IPS DF 6.9 (cell line): ENCODE measurements around the gene HOMER1.

Experiments
- DNase-seq: peaks from one replicate; pipeline ENCODE4 v3.0.0-alpha.2; 2013; ENCODE audit warnings: low read depth, low spot score
- H3K27ac ChIP-seq: one replicate; pipeline ENCODE4 v1.5.1; 2013; ENCODE audit warnings: low read length, control low read depth
- H3K27me3 ChIP-seq: 2 replicates; pipeline ENCODE4 v1.6.1; 2013; ENCODE audit warnings: mild to moderate bottlenecking, low read length; ENCODE audit not compliant: control insufficient read depth, insufficient read depth
- H3K36me3 ChIP-seq: 2 replicates; pipeline ENCODE4 v1.6.1; 2013; ENCODE audit warnings: low read length; ENCODE audit not compliant: control insufficient read depth, insufficient read depth
- H3K4me1 ChIP-seq: 2 replicates; pipeline ENCODE4 v1.6.1; 2013; ENCODE audit warnings: low read length; ENCODE audit not compliant: control insufficient read depth, insufficient read depth
- H3K4me3 ChIP-seq: 2 replicates; pipeline ENCODE4 v1.5.1; 2013; ENCODE audit warnings: mild to moderate bottlenecking, low read length
- H3K9me3 ChIP-seq: 2 replicates; pipeline ENCODE4 v1.6.1; 2013; ENCODE audit warnings: low read length, inconsistent platforms; ENCODE audit not compliant: control insufficient read depth, insufficient read depth
- WGBS: extraction: QIAGEN DNeasy Blood & Tissue Kit; methylation state at CpG from one replicate; pipeline ENCODE4 v1.1.7; 2013; ENCODE audit warnings: mixed read lengths, missing lambda C conversion rate; ENCODE audit not compliant: insufficient read length, insufficient coverage; 5-methylcytosine and 5-hydroxymethylcytosine counted together

The HOMER1 gene

GRCh38 chr5:79420248-79420647, 93.7 kb downstream of the HOMER1 start:
- no peaks in the 10 kb centered on the region for H3K27me3 ChIP-seq
- WGBS: no CpG with 5 or more reads among the region's 3 CpGs
- no peaks in the 10 kb centered on the region for H3K4me1 ChIP-seq
- DNase-seq: no peak
- no peaks in the 10 kb centered on the region for H3K9me3 ChIP-seq
- no peak overlapping the region for H3K4me3 ChIP-seq
- no peaks in the 10 kb centered on the region for H3K36me3 ChIP-seq
- H3K27ac ChIP-seq: no peak overlapping the region

DNA sequence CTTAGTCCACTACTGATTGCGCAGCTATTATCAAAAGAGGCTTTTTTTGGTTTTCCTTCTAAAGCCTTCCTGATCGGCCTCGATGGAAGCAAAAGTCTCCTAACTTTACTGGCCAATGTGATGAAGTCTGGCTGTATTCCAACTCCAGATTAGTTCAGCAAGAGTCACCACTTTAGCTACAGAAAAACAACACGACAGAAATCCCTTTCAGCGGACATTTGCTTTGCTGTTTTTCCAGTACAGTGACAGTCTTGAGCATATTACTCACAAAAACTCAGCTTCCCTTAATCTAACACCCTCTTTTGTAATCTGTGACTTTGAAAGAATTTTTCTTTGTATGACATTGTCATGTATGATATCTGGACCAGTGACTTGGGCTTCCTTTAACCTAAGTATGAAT, 95.7 kb downstream of the HOMER1 start:
- DNase-seq: no peak
- Histone ChIP-seq H3K27me3 (no peaks in the 10 kb centered on the region), H3K36me3 (no peaks in the 10 kb centered on the region), H3K4me3 (no peak overlapping the region), H3K9me3 (no peaks in the 10 kb centered on the region), H3K27ac (no peak overlapping the region), H3K4me1 (no peaks in the 10 kb centered on the region)
- WGBS: no CpG with 5 or more reads among the region's 5 CpGs

DNA sequence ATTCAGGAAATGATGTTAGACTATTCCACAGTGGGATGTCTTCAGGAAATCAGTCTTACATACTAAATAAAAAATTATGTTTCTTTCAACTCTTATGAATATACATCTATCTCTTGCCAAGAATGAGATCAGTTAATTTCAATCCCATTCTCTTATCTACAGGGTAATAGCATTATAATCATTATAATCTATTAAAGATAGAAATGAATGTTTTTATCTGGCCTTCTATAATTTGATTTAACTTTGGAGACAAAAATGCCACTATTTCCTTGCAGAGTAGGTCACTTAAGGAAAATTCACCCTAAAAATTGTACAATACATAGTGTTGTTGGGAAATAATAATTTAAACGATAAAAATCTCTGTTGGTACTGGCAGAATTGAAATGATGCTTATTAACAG, 96.4 kb downstream of the HOMER1 start:
- Histone ChIP-seq H3K9me3 (no peaks in the 10 kb centered on the region), H3K36me3 (no peaks in the 10 kb centered on the region), H3K27ac (no peak overlapping the region), H3K4me1 (no peaks in the 10 kb centered on the region), H3K27me3 (no peaks in the 10 kb centered on the region), H3K4me3 (no peak overlapping the region)
- DNase-seq: no peak
- WGBS: 100% methylated on average over 1 of the region's 1 CpG

- no peak overlapping the region for H3K27ac ChIP-seq
- no CpG with 5 or more reads among the region's 2 CpGs for WGBS
- H3K36me3 ChIP-seq: no peaks in the 10 kb centered on the region
- no peak overlapping the region for H3K4me3 ChIP-seq
- no peaks in the 10 kb centered on the region for H3K9me3 ChIP-seq
- no peak for DNase-seq
- H3K27me3 ChIP-seq: no peaks in the 10 kb centered on the region
- no peaks in the 10 kb centered on the region for H3K4me1 ChIP-seq
These were observed 97.4 kb downstream of the HOMER1 start for GRCh38 chr5:79416499-79416898.

DNA sequence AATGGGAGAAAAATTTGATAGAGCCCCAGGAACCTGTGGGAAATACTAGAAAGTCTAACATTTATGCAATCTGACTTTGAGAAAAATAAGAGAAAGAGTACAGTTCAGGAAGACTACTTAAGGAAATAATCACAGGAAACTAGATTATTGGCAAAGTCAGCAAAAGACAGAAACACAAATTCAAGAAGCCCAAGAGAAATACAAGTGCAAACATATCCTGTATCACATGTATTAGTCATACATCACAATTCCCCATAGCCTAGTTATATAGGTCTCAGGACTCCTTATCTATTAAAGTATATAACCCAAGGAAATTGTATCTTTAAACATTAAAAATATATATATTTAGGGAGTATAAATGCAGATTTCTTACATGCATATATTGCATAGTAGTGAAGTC, 100.8 kb downstream of the HOMER1 start:
- no peaks in the 10 kb centered on the region for H3K9me3 ChIP-seq
- H3K36me3 ChIP-seq: no peaks in the 10 kb centered on the region
- H3K27ac ChIP-seq: no peak overlapping the region
- H3K4me1 ChIP-seq: no peaks in the 10 kb centered on the region
- DNase-seq: no peak
- no peaks in the 10 kb centered on the region for H3K27me3 ChIP-seq
- H3K4me3 ChIP-seq: no peak overlapping the region

DNA sequence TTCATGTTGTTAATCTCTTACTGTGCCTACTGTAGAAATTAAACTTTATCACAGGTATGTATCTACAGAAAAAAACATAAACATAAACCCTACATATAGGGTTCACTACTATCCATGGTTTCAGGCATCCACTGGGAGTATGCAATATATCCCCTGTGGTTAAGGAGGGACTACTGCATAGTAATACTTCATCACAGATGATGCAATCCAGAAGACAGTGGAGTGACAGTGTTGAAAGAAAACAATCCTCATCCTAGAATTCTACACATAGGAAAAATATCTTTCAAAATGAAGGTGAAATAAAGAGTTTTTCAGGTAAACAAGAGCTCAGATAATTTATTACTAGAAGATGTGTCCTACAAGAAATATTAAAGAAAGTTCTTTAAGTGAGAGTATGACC, 105.9 kb downstream of the HOMER1 start:
- H3K9me3 ChIP-seq: no peaks in the 10 kb centered on the region
- no peak for DNase-seq
- no peak overlapping the region for H3K4me3 ChIP-seq
- no peaks in the 10 kb centered on the region for H3K36me3 ChIP-seq
- no peak overlapping the region for H3K27ac ChIP-seq
- no peaks in the 10 kb centered on the region for H3K27me3 ChIP-seq
- H3K4me1 ChIP-seq: no peaks in the 10 kb centered on the region

DNA sequence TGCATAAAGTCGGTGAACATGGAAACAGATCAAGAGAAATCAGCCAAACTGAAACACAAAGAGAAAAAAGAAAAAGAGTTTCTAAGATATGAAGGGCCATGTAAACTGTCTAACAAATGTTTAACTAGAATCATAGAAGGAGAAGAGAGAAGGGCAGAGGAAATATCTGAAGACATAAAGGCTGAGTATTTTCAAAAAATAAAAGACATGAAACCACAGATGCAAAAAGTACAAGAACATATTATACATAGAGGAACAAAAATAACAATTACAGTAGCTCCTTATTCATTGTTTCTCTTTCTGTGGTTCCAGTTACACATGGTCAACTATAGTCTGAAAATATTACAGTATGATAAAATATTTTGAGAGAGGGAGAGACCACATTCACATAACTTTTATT, 106.3 kb downstream of the HOMER1 start:
- WGBS: no CpG with 5 or more reads among the region's 1 CpG
- H3K27me3 ChIP-seq: no peaks in the 10 kb centered on the region
- no peak for DNase-seq
- H3K27ac ChIP-seq: no peak overlapping the region
- no peak overlapping the region for H3K4me3 ChIP-seq
- no peaks in the 10 kb centered on the region for H3K9me3 ChIP-seq
- H3K36me3 ChIP-seq: no peaks in the 10 kb centered on the region
- H3K4me1 ChIP-seq: no peaks in the 10 kb centered on the region

GRCh38 chr5:79401216-79401615, 112.7 kb downstream of the HOMER1 start:
- no peaks in the 10 kb centered on the region for H3K36me3 ChIP-seq
- H3K27ac ChIP-seq: no peak overlapping the region
- H3K4me3 ChIP-seq: no peak overlapping the region
- no peak for DNase-seq
- WGBS: 100% methylated on average over 1 of the region's 5 CpGs
- no peaks in the 10 kb centered on the region for H3K4me1 ChIP-seq
- H3K27me3 ChIP-seq: no peaks in the 10 kb centered on the region
- no peaks in the 10 kb centered on the region for H3K9me3 ChIP-seq

DNA sequence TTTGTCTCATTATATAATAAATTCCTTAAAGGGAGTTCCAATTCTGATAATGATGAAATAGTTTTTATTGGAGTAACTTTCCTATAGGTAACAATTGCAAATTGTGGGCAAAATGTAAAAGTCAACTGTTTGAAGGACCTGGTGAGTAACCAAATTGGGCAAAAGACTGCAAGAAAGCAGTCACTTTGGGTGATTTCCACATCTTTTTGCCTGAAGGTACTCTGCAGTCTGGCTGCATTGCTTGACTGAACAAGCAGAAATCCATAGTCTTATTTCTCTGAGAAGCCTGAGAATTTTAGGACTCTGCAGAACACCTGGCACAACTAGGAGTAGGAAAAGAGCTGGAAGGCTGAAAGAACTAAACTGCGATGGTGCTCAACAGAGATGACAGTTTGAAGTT, 114.9 kb downstream of the HOMER1 start:
- no peak for DNase-seq
- WGBS: no CpG with 5 or more reads among the region's 1 CpG
- H3K9me3 ChIP-seq: no peaks in the 10 kb centered on the region
- no peak overlapping the region for H3K27ac ChIP-seq
- no peak overlapping the region for H3K4me3 ChIP-seq
- no peaks in the 10 kb centered on the region for H3K27me3 ChIP-seq
- no peaks in the 10 kb centered on the region for H3K36me3 ChIP-seq
- H3K4me1 ChIP-seq: no peaks in the 10 kb centered on the region

DNA sequence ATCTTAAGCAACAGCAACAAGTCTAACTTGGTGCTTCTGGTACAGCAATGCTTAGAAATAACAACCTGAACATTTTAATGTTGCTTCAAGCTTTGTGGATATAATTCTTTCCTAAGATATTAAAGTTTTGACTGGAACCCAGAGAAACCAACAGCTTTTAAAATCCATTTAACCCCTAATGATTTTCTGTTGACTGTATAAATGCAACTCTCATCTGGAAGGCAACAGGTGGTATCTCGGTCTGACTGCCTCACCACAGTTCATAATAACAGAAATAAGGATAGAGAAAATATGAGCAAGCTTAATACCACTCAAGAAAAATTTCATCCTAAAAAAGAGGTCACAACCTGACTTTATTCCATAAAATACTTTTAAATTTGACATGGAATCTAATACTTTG, 116.9 kb downstream of the HOMER1 start:
- Histone ChIP-seq H3K36me3 (no peaks in the 10 kb centered on the region), H3K4me3 (no peak overlapping the region), H3K4me1 (no peaks in the 10 kb centered on the region), H3K27ac (no peak overlapping the region), H3K27me3 (no peaks in the 10 kb centered on the region), H3K9me3 (no peaks in the 10 kb centered on the region)
- no peak for DNase-seq
- no CpG with 5 or more reads among the region's 1 CpG for WGBS

- H3K27me3 ChIP-seq: no peaks in the 10 kb centered on the region
- no peaks in the 10 kb centered on the region for H3K36me3 ChIP-seq
- no peak for DNase-seq
- no peaks in the 10 kb centered on the region for H3K4me1 ChIP-seq
- no peak overlapping the region for H3K27ac ChIP-seq
- no peaks in the 10 kb centered on the region for H3K9me3 ChIP-seq
- no peak overlapping the region for H3K4me3 ChIP-seq
These were observed 117.7 kb downstream of the HOMER1 start for GRCh38 chr5:79396265-79396664.
